Endothelial cell of umbilical vein (primary cell): ENCODE results near the gene CYP46A1. TPM values are rescaled to one million over a fixed set of nuclear protein-coding genes. Genes with fewer than 3 reads are reported as not detected.

Experiments used
- BruUV-seq: library from RNA; stranded (reverse); fragments of 400-500 nt; replicated peaks from 2 replicates; lab custom pipeline; 2021; lab: Mats Ljungman, UMichigan
- CTCF ChIA-PET: fragments of 300-600, 350-600 bp; sonication (Branson Sonifier 250); formaldehyde crosslinking; loops from one replicate; lab custom pipeline; 2021; ENCODE audit warnings: antibody characterized with exemption, inconsistent platforms; lab: Charles Lee
- POLR2A ChIA-PET: fragments of 300-600, 350-600 bp; sonication (Branson Sonifier 250); formaldehyde crosslinking; loops from one replicate; lab custom pipeline; 2021; ENCODE audit warnings: antibody characterized with exemption, inconsistent platforms; lab: Charles Lee
- DNase-seq: peaks from one replicate; pipeline ENCODE4 v3.0.0-alpha.2; 2011; ENCODE audit warnings: low read depth, low spot score
- FAIRE-seq: peaks from 2 replicates; lab custom pipeline; 2011; peaks lifted over from hg19 to GRCh38; lab: Jason Lieb, UNC
- H2AFZ ChIP-seq: 2 replicates; pipeline ENCODE4 v1.6.0; 2012; ENCODE audit warnings: low read depth, low read length, control low read depth, inconsistent platforms
- H3K27ac ChIP-seq: 2 replicates; pipeline ENCODE4 v1.5.1; 2011; ENCODE audit warnings: low read depth, mild to moderate bottlenecking, control low read depth, low read length, moderate library complexity; ENCODE audit not compliant: insufficient read depth
- H3K27me3 ChIP-seq, 2 experiments: 2 replicates each; pipeline versions ENCODE4 v1.6.0 to v1.6.1; 2011; ENCODE audit warnings: low read length in 2 of 2, mixed read lengths in 1 of 2; ENCODE audit not compliant: control insufficient read depth in 2 of 2, insufficient read depth in 2 of 2
- H3K36me3 ChIP-seq, 2 experiments: 2 replicates in 1 of 2; 3 replicates in 1 of 2; pipeline ENCODE4 v1.5.1; 2011; ENCODE audit warnings: low read length in 2 of 2, mild to moderate bottlenecking in 1 of 2, moderate library complexity in 1 of 2; ENCODE audit not compliant: control insufficient read depth in 2 of 2, insufficient read depth in 2 of 2; ENCODE audit errors: extremely low read depth in 1 of 2
- H3K4me1 ChIP-seq: 3 replicates; pipeline ENCODE4 v1.5.1; 2011; ENCODE audit warnings: mild to moderate bottlenecking, low read length; ENCODE audit not compliant: control insufficient read depth, insufficient read depth; ENCODE audit errors: extremely low read depth
- H3K4me2 ChIP-seq: 2 replicates; pipeline ENCODE4 v1.6.1; 2011; ENCODE audit warnings: low read length, control low read depth, mixed read lengths; ENCODE audit not compliant: insufficient read depth
- H3K4me3 ChIP-seq, 3 experiments: fragments of 200-600 bp in 1 of 3; sonication (generic), shearing (Covaris generic) in 1 of 3; replicated peaks in 1 of 3; 2 replicates each; pipeline ENCODE4 v1.5.1; 2011 to 2016; ENCODE audit warnings: control low read depth in 3 of 3, low read length in 3 of 3, mild to moderate bottlenecking in 2 of 3, inconsistent platforms in 1 of 3, low read depth in 1 of 3, moderate library complexity in 1 of 3; ENCODE audit not compliant: insufficient read depth in 1 of 3
- H3K79me2 ChIP-seq: 2 replicates; pipeline ENCODE4 v1.6.0; 2012; ENCODE audit warnings: low read length, inconsistent platforms; ENCODE audit not compliant: control insufficient read depth, insufficient read depth
- H3K9ac ChIP-seq: replicated peaks from 2 replicates; pipeline ENCODE3; 2011; ENCODE audit warnings: low read length, control low read depth; ENCODE audit not compliant: insufficient read depth; ENCODE audit errors: extremely low read depth
- H3K9me1 ChIP-seq: replicated peaks from 3 replicates; pipeline ENCODE4 v1.6.0; 2011; ENCODE audit warnings: mild to moderate bottlenecking, low read length; ENCODE audit not compliant: control insufficient read depth, insufficient read depth; ENCODE audit errors: extremely low read depth
- H3K9me3 ChIP-seq: replicated peaks from 2 replicates; pipeline ENCODE4 v1.5.1; 2012; ENCODE audit warnings: low read length, inconsistent platforms; ENCODE audit not compliant: control insufficient read depth, insufficient read depth
- H4K20me1 ChIP-seq: replicated peaks from 2 replicates; pipeline ENCODE3; 2011; ENCODE audit warnings: mild to moderate bottlenecking, low read length; ENCODE audit not compliant: control insufficient read depth, insufficient read depth; ENCODE audit errors: extremely low read depth
- EZH2 ChIP-seq: IDR thresholded peaks from 2 replicates; pipeline ENCODE4 v1.6.1; 2012; ENCODE audit warnings: borderline replicate concordance, low read depth, mild to moderate bottlenecking, moderate library complexity, low read length, inconsistent platforms; ENCODE audit not compliant: severe bottlenecking
- FOS ChIP-seq: IDR thresholded peaks from 2 replicates; pipeline ENCODE4 v1.6.1; 2011; ENCODE audit warnings: mild to moderate bottlenecking, low read length, moderate library complexity, borderline replicate concordance; ENCODE audit not compliant: insufficient read depth
- GATA2 ChIP-seq: IDR thresholded peaks from 2 replicates; pipeline ENCODE4 v1.7.0; 2011; ENCODE audit warnings: low read depth, mild to moderate bottlenecking, moderate library complexity, mixed read lengths, low read length; ENCODE audit not compliant: insufficient read length, insufficient read depth
- JUN ChIP-seq: IDR thresholded peaks from 2 replicates; pipeline ENCODE4 v1.6.1; 2011; ENCODE audit warnings: borderline replicate concordance, low read depth; ENCODE audit not compliant: insufficient read length, insufficient read depth
- MYC ChIP-seq: IDR thresholded peaks from one replicate; pipeline ENCODE4 v1.6.1; 2011; ENCODE audit warnings: mild to moderate bottlenecking, low read depth, low read length
- POLR2A ChIP-seq: IDR thresholded peaks from 2 replicates; pipeline ENCODE4 v1.6.1; 2012; ENCODE audit warnings: low read depth, mild to moderate bottlenecking, control low read depth, low read length
- POLR2AphosphoS5 ChIP-seq: IDR thresholded peaks from 2 replicates; pipeline ENCODE4 v1.6.1; 2012; ENCODE audit warnings: low read depth, mild to moderate bottlenecking, control low read depth, low read length, moderate library complexity; ENCODE audit not compliant: insufficient read depth
- dilution Hi-C: fragments of 300-500 bp; cut with MboI; formaldehyde crosslinking; loops from one replicate; pipeline ENCODE4 v1.15.0; 2019; ENCODE audit warnings: low sequenced_read_pairs; ENCODE audit not compliant: extremely low pct_ligation_motif_present
- intact Hi-C: fragments of 100-400 bp; cut with micrococcal nuclease; formaldehyde crosslinking; loops from one replicate; pipeline ENCODE4 v1.10.0; 2022
- polyA plus RNA-seq, 4 experiments: library from polyadenylated mRNA; depleted of rRNA in 3 of 4; stranded (reverse) in 3 of 4; unstranded in 1 of 4; fragments of >200 nt; gene quantifications; 2 replicates each; pipeline versions ENCODE4 v1.2.1 to v1.2.3, GENCODE V29; 2011 to 2012; ENCODE audit warnings: missing spikeins in 1 of 4
- total RNA-seq: library from RNA; stranded (reverse); gene quantifications from 2 replicates; pipeline ENCODE4 v1.2.3, GENCODE V29; 2021
- TF ChIP-seq, protein P1 (sequence below): IDR thresholded peaks from 2 replicates; pipeline ENCODE4 v1.6.1; 2011; ENCODE audit not compliant: insufficient read depth, insufficient read length
- TF ChIP-seq, protein P2 (sequence below), 2 donors: IDR thresholded peaks; 1 replicate in 1 of 2; 2 replicates in 1 of 2; pipeline ENCODE4 v1.5.1; 2011; ENCODE audit warnings: low read length in 2 of 2, mild to moderate bottlenecking in 2 of 2, moderate library complexity in 2 of 2, control low read depth in 1 of 2, inconsistent platforms in 1 of 2, low read depth in 1 of 2; ENCODE audit not compliant: insufficient read depth in 1 of 2; ENCODE audit errors: extremely low read depth in 1 of 2

Gene CYP46A1
- total and polyA plus RNA-seq, 2 donors (not counting 3 experiments of a cell fraction or from before 2014, with no cell fraction given): 0.03 to 0.24 TPM

DNA sequence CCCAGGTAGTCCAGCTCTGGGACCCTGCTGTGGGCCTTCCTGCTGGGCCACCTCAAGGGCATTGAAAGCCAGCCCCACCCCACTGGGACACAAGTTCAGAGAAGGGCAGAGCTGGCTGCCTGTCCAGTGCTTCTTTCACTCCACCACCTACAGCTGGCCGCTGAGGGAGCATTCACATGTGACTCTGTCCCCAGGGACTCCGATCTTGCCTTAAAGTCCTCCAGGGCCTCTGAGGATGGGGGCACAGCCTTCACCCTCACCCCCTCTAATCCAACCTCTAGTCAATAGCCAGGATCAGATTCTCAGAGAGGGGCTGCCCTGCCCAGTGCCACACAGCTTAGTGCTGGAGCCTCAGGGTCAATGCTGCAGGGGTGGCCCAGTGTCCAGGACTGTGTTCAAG, 5.0 kb upstream of the CYP46A1 start:
- H3K27ac ChIP-seq: no peak overlapping the region

More for the DNA sequence above, 5.0 kb upstream of the CYP46A1 start:
- ChIA-PET POLR2A (no interaction called here), CTCF (interaction anchor here (1.1 kb wide), 1 partner anchor 9 kb away, joined by 5 read pairs; no protein-coding TSS in a partner anchor)
- Histone ChIP-seq H3K9ac (no peak overlapping the region), H3K9me3 (no peaks in the 10 kb centered on the region), H3K4me3 (no peak overlapping the region), H3K4me2 (no peak overlapping the region), H2AFZ (no peak overlapping the region), H3K4me1 (peaks cover 8% of the 10 kb centered on the region), H3K27me3 (peaks cover 10 to 15% of the 10 kb centered on the region in 2 experiments), H4K20me1 (no peaks in the 10 kb centered on the region), H3K36me3 (no peaks in the 10 kb centered on the region), H3K79me2 (no peaks in the 10 kb centered on the region), H3K9me1 (no peaks in the 10 kb centered on the region)
- no peak for TF ChIP-seq EZH2
- no peak for TF ChIP-seq GATA2
- TF ChIP-seq MYC: no peak
- no peak for TF ChIP-seq JUN
- no peak for TF ChIP-seq POLR2AphosphoS5
- TF ChIP-seq POLR2A: no peak
- TF ChIP-seq, protein P1, sequence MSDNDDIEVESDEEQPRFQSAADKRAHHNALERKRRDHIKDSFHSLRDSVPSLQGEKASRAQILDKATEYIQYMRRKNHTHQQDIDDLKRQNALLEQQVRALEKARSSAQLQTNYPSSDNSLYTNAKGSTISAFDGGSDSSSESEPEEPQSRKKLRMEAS: no peak
- TF ChIP-seq, protein P2, sequence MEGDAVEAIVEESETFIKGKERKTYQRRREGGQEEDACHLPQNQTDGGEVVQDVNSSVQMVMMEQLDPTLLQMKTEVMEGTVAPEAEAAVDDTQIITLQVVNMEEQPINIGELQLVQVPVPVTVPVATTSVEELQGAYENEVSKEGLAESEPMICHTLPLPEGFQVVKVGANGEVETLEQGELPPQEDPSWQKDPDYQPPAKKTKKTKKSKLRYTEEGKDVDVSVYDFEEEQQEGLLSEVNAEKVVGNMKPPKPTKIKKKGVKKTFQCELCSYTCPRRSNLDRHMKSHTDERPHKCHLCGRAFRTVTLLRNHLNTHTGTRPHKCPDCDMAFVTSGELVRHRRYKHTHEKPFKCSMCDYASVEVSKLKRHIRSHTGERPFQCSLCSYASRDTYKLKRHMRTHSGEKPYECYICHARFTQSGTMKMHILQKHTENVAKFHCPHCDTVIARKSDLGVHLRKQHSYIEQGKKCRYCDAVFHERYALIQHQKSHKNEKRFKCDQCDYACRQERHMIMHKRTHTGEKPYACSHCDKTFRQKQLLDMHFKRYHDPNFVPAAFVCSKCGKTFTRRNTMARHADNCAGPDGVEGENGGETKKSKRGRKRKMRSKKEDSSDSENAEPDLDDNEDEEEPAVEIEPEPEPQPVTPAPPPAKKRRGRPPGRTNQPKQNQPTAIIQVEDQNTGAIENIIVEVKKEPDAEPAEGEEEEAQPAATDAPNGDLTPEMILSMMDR (IDR thresholded peaks at IDR 0.05; ENCODE audit: extremely low read depth in 1 of 2, insufficient read depth in 1 of 2, low read depth in 1 of 2, low read length in 2 of 2): no peak
- TF ChIP-seq FOS: no peak
- intact Hi-C loops (no loop called here), dilution Hi-C loops (no loop called here)
- DNase-seq: no peak
- FAIRE-seq: no peak
- BruUV-seq: no TSS peak
